GM18867 (cell line): ENCODE measurements around the gene HTATIP2.
A peak's percentile ranks its signal among the peaks of the same experiment; 100 is the strongest.
"Not testable (repeated sequence)": the region's sequence is repeated elsewhere in the genome, so short reads cannot be mapped to it uniquely, and the experiment has no call there.

Experiments used
- ATAC-seq: cut with Tn5 transposase; IDR thresholded peaks from one replicate; pipeline ENCODE4 v1.9.1; 2021; ENCODE audit warnings: mild to moderate bottlenecking, moderate library complexity; ENCODE audit not compliant: unreplicated experiment

Gene HTATIP2

DNA sequence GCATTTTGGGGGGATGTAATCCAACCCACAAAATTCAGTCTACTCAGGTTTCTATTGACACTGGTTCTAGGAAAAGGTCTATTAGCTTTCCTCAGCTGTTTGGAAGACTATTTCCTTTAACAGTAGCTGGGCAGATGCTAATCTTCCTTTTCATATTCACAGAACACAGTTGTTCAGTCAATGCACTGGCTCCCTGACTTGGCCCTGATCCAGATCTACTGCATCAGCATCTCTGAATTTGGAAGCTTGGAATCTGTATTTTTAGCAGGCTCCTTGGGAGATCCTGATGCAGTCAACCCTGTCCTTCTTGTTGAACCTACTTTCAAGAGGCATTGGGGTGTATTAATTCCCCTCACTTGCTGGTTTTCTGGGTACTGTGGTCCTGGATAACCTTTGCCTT, 6.3 kb downstream of the HTATIP2 start:
- ATAC-seq: no peak

DNA sequence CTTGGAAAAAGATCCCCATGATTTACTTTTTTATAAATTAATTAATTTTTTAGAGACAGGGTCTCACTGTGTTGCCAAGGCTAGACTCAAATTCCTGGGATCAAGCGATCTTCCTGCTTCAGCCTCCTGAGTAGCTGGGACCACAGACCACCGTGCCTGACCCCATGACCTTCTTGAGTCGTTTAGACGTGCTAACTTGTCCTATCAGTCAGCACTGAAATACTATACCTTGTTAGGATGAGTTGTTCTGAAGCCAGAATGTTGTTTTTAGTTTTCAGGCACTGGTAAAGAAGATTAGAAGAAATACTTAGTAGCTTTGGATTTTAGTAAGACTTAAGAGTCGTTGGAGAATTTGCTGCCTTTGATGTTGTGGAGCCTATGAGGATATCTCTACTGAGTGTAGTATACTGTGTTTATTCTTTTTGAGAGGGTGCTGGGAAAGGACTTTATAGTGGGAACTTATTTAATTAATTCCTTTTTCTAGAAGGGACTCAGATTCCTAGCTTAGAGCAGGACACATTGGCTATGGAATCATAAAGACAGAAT, 8.6 kb downstream of the HTATIP2 start:
- no peak for ATAC-seq

DNA sequence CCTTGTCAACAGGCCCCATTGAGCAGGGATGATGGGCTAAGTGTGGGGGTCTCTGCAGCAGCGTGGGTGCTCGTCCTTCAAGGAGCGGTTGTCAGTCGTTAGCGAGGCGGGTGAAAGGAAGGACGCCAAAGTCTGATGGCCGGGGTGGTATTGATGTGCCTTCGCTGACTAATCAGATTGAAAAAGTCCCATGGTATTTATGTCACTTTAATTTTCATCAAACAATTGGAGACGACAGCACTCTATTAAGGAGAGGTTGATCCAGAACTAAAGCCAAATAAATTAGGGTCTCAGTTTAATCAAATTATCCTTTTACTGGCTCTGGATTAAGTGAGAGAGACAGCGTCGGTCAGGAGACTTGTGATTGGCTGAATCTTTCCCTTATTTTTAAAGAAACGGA, 9.6 kb downstream of the HTATIP2 start:
- no peak for ATAC-seq

DNA sequence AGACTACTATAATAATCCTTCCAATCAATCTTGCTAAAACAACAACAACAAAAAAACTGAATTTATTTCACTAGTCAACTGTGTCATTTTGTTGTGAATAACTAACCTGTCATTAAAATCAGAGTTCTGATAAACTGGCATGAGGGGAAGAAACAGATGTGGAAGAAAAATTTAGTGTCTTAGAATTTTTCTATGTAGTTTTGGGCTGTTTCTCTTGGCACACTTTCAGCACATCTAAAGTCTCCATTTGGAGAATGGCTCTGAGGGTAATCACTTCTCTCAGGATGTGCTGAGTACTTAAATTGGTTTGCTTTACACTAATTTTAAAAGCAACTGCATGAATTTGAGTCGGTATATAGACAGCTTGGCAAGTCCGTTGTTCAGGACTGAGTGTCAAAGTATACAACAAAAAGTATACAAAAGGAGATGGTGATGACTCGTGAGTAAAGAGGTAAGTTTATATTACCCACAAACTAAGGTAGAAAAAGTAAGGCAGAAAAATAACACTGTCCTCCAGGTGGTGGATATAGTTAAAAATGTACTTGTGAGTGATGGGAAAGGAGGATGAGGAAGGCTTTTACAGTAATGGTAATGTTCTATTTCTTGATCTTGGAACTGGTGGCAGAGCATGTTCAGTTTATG, 10.2 kb downstream of the HTATIP2 start:
- no peak for ATAC-seq

DNA sequence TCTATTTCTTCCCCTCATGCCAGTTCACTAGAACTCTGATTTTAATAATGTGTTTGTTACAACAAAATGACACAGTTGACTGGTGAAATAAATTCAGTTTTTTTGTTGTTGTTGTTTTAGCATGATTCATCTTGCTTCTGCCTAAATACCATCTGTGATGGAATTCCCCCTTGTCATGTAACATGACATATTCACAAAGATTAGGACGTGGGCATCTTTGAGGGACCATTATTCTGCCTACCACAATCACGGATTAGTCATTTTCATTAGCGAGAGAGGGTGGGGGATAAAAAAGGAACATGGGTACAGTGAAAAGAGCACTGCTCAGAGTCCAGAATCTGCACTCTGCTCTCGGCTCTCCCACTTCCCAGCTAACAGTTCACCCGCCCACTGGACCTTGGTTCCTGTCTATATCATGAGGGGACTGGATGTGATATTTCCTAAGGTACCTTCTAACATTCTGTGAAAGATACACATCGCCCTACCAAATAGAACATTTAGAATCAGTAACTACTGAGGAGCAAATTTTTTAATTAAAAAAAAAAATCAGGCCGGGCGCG, 11.3 kb downstream of the HTATIP2 start:
- ATAC-seq: no peak

DNA sequence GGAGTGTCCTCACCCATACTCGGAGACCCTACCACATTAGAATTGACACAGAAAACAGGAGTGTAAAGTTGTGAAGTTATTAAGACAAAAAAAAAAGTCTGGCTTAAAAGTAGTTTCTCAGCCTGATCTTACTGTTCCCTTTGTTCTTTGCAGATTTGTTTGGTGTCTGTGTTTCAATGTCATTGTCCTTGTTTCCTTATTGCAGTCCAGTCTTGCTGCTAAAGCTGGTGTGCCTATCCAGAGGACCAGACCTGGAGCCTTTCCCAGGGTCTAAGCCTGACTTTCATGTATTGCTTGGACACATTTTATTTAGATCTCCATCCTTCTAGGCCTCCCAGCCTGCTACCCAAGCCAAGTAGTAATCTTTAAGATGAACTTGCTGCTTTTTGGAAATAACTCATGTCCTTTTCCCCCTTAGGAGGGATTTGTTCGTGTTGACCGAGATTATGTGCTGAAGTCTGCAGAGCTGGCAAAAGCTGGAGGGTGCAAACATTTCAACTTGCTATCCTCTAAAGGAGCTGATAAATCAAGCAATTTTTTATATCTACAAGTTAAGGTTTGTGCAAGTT, 12.7 kb downstream of the HTATIP2 start:
- ATAC-seq: no peak

DNA sequence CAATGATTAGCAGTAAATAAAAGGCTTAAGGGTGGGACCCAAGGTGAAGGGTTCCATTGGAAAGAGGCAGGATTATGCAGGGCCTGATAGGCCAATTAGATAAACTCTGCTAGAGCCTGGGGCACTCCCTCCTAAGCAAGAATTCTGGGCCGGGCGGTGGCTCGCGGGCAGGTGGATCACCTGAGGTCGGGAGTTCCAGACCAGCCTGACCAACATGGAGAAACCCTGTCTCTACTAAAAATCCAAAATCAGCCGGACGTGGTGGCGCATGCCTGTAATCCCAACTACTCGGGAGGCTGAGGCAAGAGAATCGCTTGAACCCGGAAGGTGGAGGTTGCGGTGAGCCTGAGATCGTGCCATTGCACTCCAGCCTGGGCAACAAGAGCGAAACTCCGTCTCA, 22.5 kb downstream of the HTATIP2 start:
- ATAC-seq: not testable (repeated sequence)

DNA sequence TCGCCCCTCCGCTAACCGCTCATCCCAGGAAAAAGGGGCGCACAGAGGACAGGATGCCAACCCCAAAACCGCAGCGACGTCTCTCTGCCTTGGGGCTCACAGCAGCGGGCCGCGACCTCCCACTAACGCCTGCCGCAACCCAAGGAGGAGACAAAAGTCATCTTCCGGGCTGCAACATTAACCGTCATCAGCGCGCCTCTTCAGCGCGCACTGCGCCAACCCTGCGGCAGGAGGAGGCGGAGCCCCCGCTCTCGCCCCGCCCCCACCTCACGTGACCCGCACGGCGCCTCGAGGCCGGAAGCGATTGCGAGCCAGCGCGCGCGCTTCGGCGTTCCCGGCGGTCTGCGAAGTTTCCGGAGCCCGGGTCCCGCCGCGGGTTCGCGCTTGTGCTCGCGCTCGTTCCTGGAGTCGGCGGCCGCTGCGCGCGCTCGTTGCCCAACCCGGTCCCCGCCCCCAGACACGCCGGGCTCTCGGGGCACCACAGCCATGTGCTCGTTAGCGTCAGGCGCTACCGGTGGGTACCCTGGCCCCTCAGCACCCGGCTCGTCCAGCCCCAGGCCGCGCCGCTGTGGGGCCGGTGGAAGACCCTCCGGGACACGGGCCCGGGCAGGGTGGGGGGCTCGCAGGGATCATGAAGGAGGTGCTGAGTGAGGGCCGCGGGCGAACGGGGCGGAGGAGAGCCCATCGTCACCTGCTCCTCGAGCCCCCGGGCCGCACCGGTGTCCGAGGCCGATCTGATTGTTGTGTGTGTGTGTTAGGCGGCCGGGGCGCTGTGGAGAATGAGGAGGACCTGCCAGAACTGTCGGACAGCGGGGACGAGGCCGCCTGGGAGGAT, 24.0 kb downstream of the HTATIP2 start, which contains the start of gene PRMT3:
Gene PRMT3, plus strand, starts transcription at position 456 of the 835 bp plus-strand sequence. Its CDS starts 31 bp downstream, at position 487.
- peak; percentile 84 for ATAC-seq

DNA sequence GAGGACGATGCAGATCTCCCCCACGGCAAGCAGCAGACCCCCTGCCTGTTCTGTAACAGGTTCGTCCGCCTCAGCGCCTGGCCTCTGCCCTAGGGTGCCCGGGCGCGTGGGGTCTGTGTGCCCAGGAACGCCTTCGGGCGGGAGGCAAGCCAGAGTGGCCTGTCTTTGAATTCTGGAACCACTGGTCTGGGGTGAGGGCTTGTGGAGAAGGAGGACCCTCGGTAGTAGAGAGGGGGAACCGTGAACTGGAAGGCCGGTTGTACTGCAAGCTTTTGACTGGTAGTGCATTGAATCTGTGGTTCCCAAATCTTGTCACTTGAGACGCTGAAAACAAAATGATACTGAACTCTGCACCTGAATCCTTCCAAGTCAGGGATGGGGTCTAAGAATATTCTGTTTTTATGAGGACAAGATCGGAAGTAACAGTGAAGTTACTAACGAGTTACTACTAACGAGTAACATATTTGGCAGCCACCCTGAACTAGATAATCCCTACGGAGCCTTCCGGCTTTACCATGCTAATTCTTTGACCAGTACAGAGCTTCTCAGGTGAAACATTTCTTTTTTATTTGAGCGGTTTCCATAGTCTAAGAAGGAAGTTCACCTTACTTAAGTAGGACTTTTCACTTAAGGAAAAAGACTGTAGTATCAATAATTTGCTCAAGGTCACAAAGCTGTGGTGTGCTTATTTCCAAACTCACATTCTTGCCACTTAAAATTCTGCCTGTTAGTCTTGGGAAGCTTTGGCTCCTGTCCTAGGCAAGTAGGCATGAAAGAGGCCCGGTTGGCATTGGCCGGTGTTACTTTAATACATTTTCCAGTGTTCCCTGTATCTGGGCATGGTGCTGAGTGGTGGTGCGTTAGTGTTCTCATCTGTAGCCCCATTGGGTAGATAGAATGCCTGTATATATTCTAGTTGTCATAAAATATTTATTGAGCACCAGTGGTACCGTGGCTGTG, 24.9 kb downstream of the HTATIP2 start:
- ATAC-seq: peak; percentile 22

DNA sequence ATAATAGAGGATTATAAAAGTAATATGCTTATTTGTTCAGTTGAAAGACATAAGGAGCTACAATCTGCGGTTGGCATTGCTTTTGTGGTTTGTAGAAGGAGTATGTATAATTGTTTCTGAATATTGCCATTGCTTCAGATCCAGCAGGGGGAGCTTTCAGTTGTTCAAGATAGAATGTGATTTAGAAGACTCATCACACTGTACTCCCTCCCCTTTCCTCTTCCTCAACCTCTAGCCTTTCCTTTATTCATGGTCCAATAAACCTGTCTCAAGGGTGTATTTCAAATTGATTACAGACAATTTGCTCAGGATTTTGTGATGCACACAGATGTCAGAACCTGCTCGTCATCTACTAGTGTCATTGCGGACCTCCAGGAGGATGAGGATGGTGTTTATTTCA, 33.8 kb downstream of the HTATIP2 start:
- peak; percentile 90 for ATAC-seq

DNA sequence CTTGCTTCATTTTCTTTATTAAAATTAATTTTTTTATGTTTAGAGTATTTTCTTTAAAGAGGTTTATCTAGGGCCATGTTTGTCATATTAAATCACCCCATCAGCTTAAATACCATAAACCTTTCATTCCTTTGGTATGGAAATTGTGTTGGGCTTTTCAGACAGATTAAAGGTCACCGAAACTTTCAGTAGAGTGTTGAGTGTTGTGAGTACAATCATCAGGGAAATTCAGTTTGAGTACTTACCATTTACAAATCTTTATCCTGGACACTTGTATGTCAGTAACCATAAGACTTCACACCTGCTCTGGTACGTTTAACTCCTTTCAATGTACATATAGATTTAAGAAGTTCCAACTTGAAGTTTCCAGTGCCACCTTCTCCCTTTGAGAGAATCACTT, 36.0 kb downstream of the HTATIP2 start:
- ATAC-seq: no peak

DNA sequence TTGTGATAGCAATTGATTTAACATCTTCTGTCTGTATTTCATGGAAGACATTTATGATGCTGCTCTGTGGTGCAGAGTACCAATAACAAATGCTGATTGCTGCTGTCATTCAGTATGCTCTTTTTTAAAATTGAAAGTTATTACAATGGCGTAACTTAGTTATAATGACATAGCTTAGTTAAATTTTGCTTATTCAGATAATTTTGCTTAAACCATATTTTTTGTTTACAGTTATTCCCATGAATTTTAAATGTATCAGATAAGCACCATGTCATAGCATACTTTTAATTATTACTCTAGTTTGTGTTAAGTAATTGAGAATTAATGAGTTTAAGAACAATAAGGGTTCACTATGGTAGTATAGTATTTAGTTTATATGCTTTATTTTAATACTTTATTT, 39.5 kb downstream of the HTATIP2 start:
- no peak for ATAC-seq

DNA sequence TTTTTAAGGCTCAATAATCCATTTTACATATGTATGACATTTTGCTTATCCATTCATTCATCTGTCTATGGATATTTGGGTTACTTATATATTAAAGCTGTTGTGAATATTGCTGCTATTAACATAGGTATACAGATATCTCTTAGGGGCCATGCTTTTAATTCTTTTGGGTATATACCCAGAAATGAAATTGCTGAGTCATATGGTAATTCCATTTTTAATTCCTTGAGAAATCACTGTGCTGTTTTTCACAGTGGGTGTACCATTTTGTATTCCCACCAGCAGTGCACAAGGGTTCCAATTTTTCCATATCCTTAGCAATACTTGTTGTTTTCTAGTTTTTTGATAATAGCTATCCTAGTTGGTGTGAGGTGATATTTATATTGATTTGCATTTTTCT, 43.0 kb downstream of the HTATIP2 start:
- ATAC-seq: no peak

DNA sequence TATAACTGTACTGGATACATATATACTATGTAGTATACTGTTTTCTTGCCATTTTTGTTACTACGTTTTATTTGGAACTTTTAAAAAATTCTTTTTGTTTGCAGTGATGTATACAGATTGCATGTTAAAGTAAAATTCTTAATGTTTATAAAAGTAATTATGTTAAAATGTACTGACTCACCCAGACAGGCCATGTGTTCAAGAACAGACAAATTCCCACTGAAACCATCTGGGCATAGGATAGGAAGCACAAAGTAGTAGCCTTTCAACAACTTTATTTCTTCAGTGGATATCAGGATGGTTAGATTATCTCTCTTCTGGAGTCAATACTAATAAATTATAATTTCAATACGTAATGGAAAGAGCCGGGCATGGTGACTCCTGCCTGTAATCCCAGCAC, 43.8 kb downstream of the HTATIP2 start:
- no peak for ATAC-seq

DNA sequence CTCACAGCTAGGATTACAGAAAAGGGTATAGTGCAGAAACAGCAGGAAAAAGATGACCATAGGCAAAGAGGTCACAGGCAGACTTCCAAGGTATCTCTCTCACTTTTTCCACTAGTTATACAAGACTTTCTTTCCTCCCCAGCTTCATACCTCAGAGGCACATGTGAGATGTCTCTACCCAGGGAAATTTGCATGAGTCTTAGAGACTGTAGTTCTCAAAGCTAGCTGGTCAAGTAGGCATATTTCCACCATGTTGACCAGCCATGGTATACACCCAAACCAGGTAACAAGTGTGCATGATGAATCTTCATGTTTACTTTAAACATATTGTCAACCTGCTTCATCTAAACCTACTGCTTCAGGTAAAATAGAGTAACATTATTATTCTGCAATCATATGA, 51.9 kb downstream of the HTATIP2 start:
- peak; percentile 85 for ATAC-seq

DNA sequence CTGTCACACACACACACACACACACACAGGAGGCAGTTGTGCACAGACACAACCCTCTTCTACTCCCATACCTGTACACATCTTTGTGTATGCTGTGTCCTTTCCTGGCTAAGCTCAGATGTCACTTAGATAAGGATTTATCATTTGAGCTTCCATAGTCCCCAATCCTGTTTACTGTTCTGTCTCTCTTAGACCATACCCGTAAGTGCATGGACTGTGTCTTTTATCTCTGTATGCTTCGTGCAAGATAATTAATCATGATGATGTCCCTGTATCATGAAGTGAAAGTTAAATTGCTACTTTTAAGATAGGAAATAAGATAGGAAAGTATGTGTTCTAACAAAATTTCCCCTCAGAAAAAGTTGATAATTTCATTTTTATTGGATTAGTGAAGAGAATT, 54.3 kb downstream of the HTATIP2 start:
- ATAC-seq: no peak

DNA sequence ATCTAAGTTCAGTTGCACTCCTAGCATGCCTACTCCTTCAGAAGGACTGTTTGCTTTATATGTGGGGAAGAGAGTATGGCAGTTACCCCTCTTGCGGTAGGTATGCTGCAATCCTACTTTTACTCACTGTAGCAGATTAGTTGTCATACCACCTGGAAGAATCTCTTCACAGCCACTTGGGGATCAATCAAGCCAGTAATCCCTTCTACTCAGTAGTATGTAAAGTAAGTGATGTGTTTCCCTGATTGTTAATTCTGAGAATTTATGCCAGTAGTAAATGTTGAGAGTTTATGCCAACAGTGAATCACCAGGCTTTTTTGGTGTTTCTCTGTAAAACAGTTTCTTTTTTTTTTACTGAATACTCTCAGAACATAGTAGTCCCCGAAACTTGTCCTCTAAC, 58.4 kb downstream of the HTATIP2 start:
- ATAC-seq: no peak

DNA sequence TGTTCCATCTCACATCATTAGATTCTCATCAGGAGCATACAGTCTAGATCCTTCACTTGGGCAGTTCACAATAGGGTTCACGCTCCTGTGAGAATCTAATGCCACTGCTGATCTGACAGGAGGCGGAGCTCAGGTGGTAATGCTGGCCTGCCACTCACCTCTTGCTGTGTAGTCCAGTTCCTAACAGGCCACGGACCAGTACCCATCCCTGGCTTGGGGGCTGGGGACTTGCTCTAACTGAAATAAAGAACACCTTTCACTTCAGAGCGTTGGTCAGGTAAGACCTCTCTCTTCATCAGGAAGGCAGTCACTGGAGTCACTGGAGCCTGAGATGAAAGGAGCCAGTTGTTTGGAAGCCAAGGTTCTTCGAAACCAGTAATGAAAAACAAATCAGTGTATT, 65.7 kb downstream of the HTATIP2 start:
- ATAC-seq: no peak
